GM12878 (cell line): ENCODE data around the gene ZNF200. TPM values are rescaled to one million over a fixed set of nuclear protein-coding genes. Genes with fewer than 3 reads are reported as not detected.
A peak's percentile ranks its signal among the peaks of the same experiment; 100 is the strongest.
"Not testable (repeated sequence)": the region's sequence is repeated elsewhere in the genome, so short reads cannot be mapped to it uniquely, and the experiment has no call there.

Source experiments
- ATAC-seq: fragments of 200-7000 bp; cut with Tn5 transposase; 3 replicates; pipeline ENCODE4 v1.9.1; 2020; ENCODE audit warnings: mild to moderate bottlenecking, moderate library complexity
- BruUV-seq: library from RNA; stranded (reverse); fragments of 400-500 nt; replicated peaks from 2 replicates; lab custom pipeline; 2021; lab: Mats Ljungman, UMichigan
- CTCF ChIA-PET: fragments of 300-600 bp; sonication (Branson Sonifier 250); formaldehyde crosslinking; extraction: SDS; loops from one replicate; lab custom pipeline; 2021; ENCODE audit warnings: inconsistent platforms; lab: Yijun Ruan, JAX
- POLR2A ChIA-PET: fragments of 350-600 bp; formaldehyde crosslinking; extraction: SDS; loops from one replicate; lab custom pipeline; 2021; ENCODE audit warnings: inconsistent platforms; lab: Charles Lee
- RAD21 ChIA-PET: fragments of 300-600 bp; sonication (Branson Sonifier 250); formaldehyde crosslinking; loops from one replicate; lab custom pipeline; 2023; ENCODE audit warnings: antibody characterized with exemption; ENCODE audit not compliant: unreplicated experiment; lab: Charles Lee
- SMC1A ChIA-PET: fragments of 300-600 bp; sonication (Branson Sonifier 250); formaldehyde crosslinking; loops from one replicate; lab custom pipeline; 2023; ENCODE audit not compliant: unreplicated experiment, uncharacterized antibody; lab: Charles Lee
- DNase-seq: peaks from one replicate; pipeline ENCODE4 v3.0.0-alpha.2; 2011; ENCODE audit warnings: low read depth, low spot score
- FAIRE-seq: peaks from 3 replicates; lab custom pipeline; 2011; peaks lifted over from hg19 to GRCh38; lab: Jason Lieb, UNC
- H2AFZ ChIP-seq: 2 replicates; pipeline ENCODE4 v1.6.0; 2011; ENCODE audit warnings: low read depth, low read length, control low read depth; ENCODE audit not compliant: control insufficient read depth
- H3K27ac ChIP-seq: 2 replicates; pipeline ENCODE4 v1.5.1; 2011; ENCODE audit warnings: control low read depth; ENCODE audit not compliant: control insufficient read depth, insufficient read depth
- H3K27me3 ChIP-seq, 2 experiments: replicated peaks in 1 of 2; 2 replicates each; pipeline versions ENCODE4 v1.6.0 to v1.6.1; 2011; ENCODE audit warnings: low read length in 1 of 2; ENCODE audit not compliant: control insufficient read depth in 2 of 2, insufficient read depth in 2 of 2
- H3K36me3 ChIP-seq, 2 experiments: 2 replicates each; pipeline ENCODE4 v1.5.1; 2011; ENCODE audit warnings: low read length in 1 of 2; ENCODE audit not compliant: control insufficient read depth in 2 of 2, insufficient read depth in 2 of 2
- H3K4me1 ChIP-seq: 2 replicates; pipeline ENCODE4 v1.6.1; 2011; ENCODE audit warnings: mild to moderate bottlenecking, low read length, moderate library complexity, mixed read lengths; ENCODE audit not compliant: control insufficient read depth, insufficient read depth
- H3K4me2 ChIP-seq: 2 replicates; pipeline ENCODE4 v1.6.0; 2011; ENCODE audit warnings: control low read depth; ENCODE audit not compliant: control insufficient read depth, insufficient read depth
- H3K4me3 ChIP-seq: fragments of 200-600 bp; sonication (generic); 2 replicates; pipeline ENCODE4 v1.5.1; 2016
- H3K79me2 ChIP-seq: 2 replicates; pipeline ENCODE4 v1.6.0; 2011; ENCODE audit warnings: low read length; ENCODE audit not compliant: control insufficient read depth, insufficient read depth
- H3K9ac ChIP-seq: 2 replicates; pipeline ENCODE4 v1.8.0; 2011; ENCODE audit warnings: low read length, control low read depth, mixed read lengths; ENCODE audit not compliant: control insufficient read depth, insufficient read depth
- H3K9me3 ChIP-seq: replicated peaks from 3 replicates; pipeline ENCODE4 v1.5.1; 2011; ENCODE audit warnings: mild to moderate bottlenecking, low read length; ENCODE audit not compliant: control insufficient read depth, insufficient read depth
- H4K20me1 ChIP-seq: 2 replicates; pipeline ENCODE4 v1.6.0; 2011; ENCODE audit not compliant: control insufficient read depth, insufficient read depth
- ATF2 ChIP-seq: IDR thresholded peaks from 2 replicates; pipeline ENCODE4 v1.6.1; 2012; ENCODE audit warnings: low read length, inconsistent platforms
- MYB ChIP-seq: fragments of 150-350 bp; IDR thresholded peaks from 2 replicates; pipeline ENCODE4 v1.6.1; 2014; ENCODE audit warnings: mild to moderate bottlenecking, low read depth, low read length, borderline replicate concordance
- PAX8 ChIP-seq: fragments of 450-650 bp; IDR thresholded peaks from 2 replicates; pipeline ENCODE4 v1.6.1; 2017; ENCODE audit warnings: mild to moderate bottlenecking, moderate library complexity
- RAD21 ChIP-seq: IDR thresholded peaks from 2 replicates; pipeline ENCODE4 v1.6.1; 2011; ENCODE audit warnings: mild to moderate bottlenecking, low read depth, low read length, moderate library complexity; ENCODE audit not compliant: insufficient read depth
- SPI1 ChIP-seq: IDR thresholded peaks from 2 replicates; pipeline ENCODE4 v1.6.1; 2011; ENCODE audit warnings: low read depth, mild to moderate bottlenecking, low read length, moderate library complexity, borderline replicate concordance; ENCODE audit not compliant: insufficient read depth
- SREBF2 ChIP-seq: IDR thresholded peaks from 2 replicates; pipeline ENCODE4 v1.6.1; 2012; ENCODE audit warnings: mild to moderate bottlenecking, low read length
- TAF1 ChIP-seq: IDR thresholded peaks from 2 replicates; pipeline ENCODE4 v1.6.1; 2011; ENCODE audit warnings: mild to moderate bottlenecking, low read depth, low read length, borderline replicate concordance
- YBX1 ChIP-seq: fragments of 450-650 bp; IDR thresholded peaks from 2 replicates; pipeline ENCODE4 v1.6.1; 2016; ENCODE audit warnings: antibody characterized with exemption
- WGBS: methylation state at CpG from one replicate; pipeline ENCODE4 v1.1.6; 2016; ENCODE audit warnings: low lambda C conversion rate; ENCODE audit not compliant: insufficient replicate concordance, insufficient coverage; ENCODE audit errors: missing lambda C conversion rate; 5-methylcytosine and 5-hydroxymethylcytosine counted together
- in situ Hi-C: fragments of 300-500 bp; cut with MboI; formaldehyde crosslinking; loops from 9 replicates; pipeline ENCODE4 v1.14.3; 2018; ENCODE audit warnings: mixed read lengths
- intact Hi-C: fragments of 100-400 bp; cut with micrococcal nuclease; formaldehyde crosslinking; loops from one replicate; pipeline ENCODE4 v1.14.2; 2022; ENCODE audit not compliant: unreplicated experiment
- polyA plus RNA-seq, 11 experiments: library from polyadenylated mRNA; depleted of rRNA in 4 of 11; unstranded in 6 of 11; stranded (reverse) in 5 of 11; fragments of >200 nt; fragmentation: Nextera tagmentation in 4 of 11; fragmentation: Illumina TruSeq in 1 of 11; extraction: Ambion mirVana in 4 of 11; extraction: Trizol in 1 of 11; gene quantifications; 1 replicate in 1 of 11; 2 replicates in 10 of 11; pipeline versions ENCODE4 v1.2.1 to v1.2.3, GENCODE V29; 2011 to 2016; ENCODE audit warnings: inconsistent platforms in 2 of 11, missing spikeins in 2 of 11, low read depth in 1 of 11
- total RNA-seq, 4 experiments: library from RNA; depleted of rRNA in 3 of 4; stranded (reverse); fragments of >200 nt in 3 of 4; fragmentation: Illumina TruSeq in 1 of 4; extraction: Trizol in 1 of 4; gene quantifications; 2 replicates each; pipeline versions ENCODE4 v1.2.1 to v1.2.3, GENCODE V29; 2013 to 2021

The ZNF200 gene
- total and polyA plus RNA-seq, 10 of the 15 experiments (the other 5 are each of a cell fraction or from before 2014, with no cell fraction given), result 4.0 to 13.9 (median 9.6) TPM

GRCh38 chr16:3182608-3183444 is 52.1 kb downstream of the ZNF200 start (continued):
- TF ChIP-seq ATF2 (no peak), MYB (no peak), TAF1 (no peak), SPI1 (no peak), RAD21 (peak; percentile 43), YBX1 (no peak), SREBF2 (peak; percentile 81), PAX8 (no peak)

GRCh38 chr16:3182293-3182607 is 52.7 kb downstream of the ZNF200 start:
- SMC1A ChIA-PET, result interaction anchor here (1.0 kb wide), 1 partner anchor 32 kb away, joined by 4 read pairs; no protein-coding TSS in a partner anchor
- BruUV-seq, DNase-seq, ATAC-seq, in situ Hi-C loops, H3K27me3 ChIP-seq, FAIRE-seq, POLR2A ChIA-PET, H3K9me3 ChIP-seq, H2AFZ ChIP-seq, RAD21 ChIA-PET, H4K20me1 ChIP-seq, H3K4me3 ChIP-seq, intact Hi-C loops, H3K36me3 ChIP-seq, H3K27ac ChIP-seq, H3K9ac ChIP-seq, H3K79me2 ChIP-seq: not testable (repeated sequence)
- H3K4me2 ChIP-seq, result peak overlapping the region; percentile 95; the same call in 1 of the 2 replicates
- CTCF ChIA-PET, result interaction anchor here (1.1 to 2.8 kb wide), 3 partner anchors 8 to 32 kb away, joined by 3 to 15 read pairs (median 6); no protein-coding TSS in a partner anchor
- H3K4me1 ChIP-seq, result peaks cover 10% of the 10 kb centered on the region; the same call in 1 of the 2 replicates
- WGBS, result 48% methylated on average over 8 of the region's 8 CpGs
